Activated B cell treated with CpG ODN at 0.5 μM for 24 hours (primary cell): ENCODE data around the gene SPATA31C1. TPM values are rescaled to one million over a fixed set of nuclear protein-coding genes. Genes with fewer than 3 reads are reported as not detected.
"Not testable (repeated sequence)": the region's sequence is repeated elsewhere in the genome, so short reads cannot be mapped to it uniquely, and the experiment has no call there.

Source experiments
- ATAC-seq: fragments of 200-7000 bp; cut with Tn5 transposase; one replicate; pipeline ENCODE4 v1.10.0; 2021; ENCODE audit warnings: low read depth, mild to moderate bottlenecking, moderate library complexity
- CTCF ChIA-PET: fragments of 350-600 bp; sonication (Branson Sonifier 250); formaldehyde crosslinking; loops from one replicate; lab custom pipeline; 2021; ENCODE audit warnings: antibody characterized with exemption; lab: Charles Lee
- POLR2A ChIA-PET: fragments of 350-600 bp; sonication (Branson Sonifier 250); formaldehyde crosslinking; loops from one replicate; lab custom pipeline; 2021; ENCODE audit warnings: antibody characterized with exemption; lab: Charles Lee
- DNase-seq: peaks from one replicate; pipeline ENCODE4 v3.0.0; 2022
- H3K27ac Mint-ChIP-seq: one replicate; pipeline ENCODE4 v1.8.0; 2020; ENCODE audit warnings: mixed read lengths
- H3K27me3 Mint-ChIP-seq: one replicate; pipeline ENCODE4 v1.8.0; 2021; ENCODE audit warnings: mixed read lengths
- H3K36me3 Mint-ChIP-seq: one replicate; pipeline ENCODE4 v1.8.0; 2021; ENCODE audit warnings: low read depth, mixed read lengths
- H3K4me1 Mint-ChIP-seq: one replicate; pipeline ENCODE4 v1.8.0; 2021; ENCODE audit warnings: mixed read lengths
- H3K4me3 Mint-ChIP-seq: one replicate; pipeline ENCODE4 v1.8.0; 2020; ENCODE audit warnings: mild to moderate bottlenecking, mixed read lengths
- H3K9me3 Mint-ChIP-seq: one replicate; pipeline ENCODE4 v1.8.0; 2020; ENCODE audit warnings: mixed read lengths
- intact Hi-C: fragments of 100-400 bp; cut with micrococcal nuclease; formaldehyde crosslinking; loops from one replicate; pipeline ENCODE4 v1.15.1; 2024
- total RNA-seq: library from RNA; stranded (reverse); gene quantifications from 2 replicates; pipeline ENCODE4 v1.2.3, GENCODE V29; 2022
- TF ChIP-seq, protein P1 (sequence below): fragments of 200-600 bp; IDR thresholded peaks from one replicate; pipeline ENCODE4 v1.8.0; 2022; ENCODE audit warnings: antibody characterized with exemption, mild to moderate bottlenecking

The SPATA31C1 gene
- total RNA-seq, result not detected in 2 replicates

GRCh38 chr9:87917662-87918061 lies at the start of gene SPATA31C1:
SPATA31C1 (plus strand) TSS chr9:87917962.
- H3K9me3 Mint-ChIP-seq, H3K27me3 Mint-ChIP-seq, intact Hi-C loops, H3K4me1 Mint-ChIP-seq, H3K4me3 Mint-ChIP-seq, H3K36me3 Mint-ChIP-seq, DNase-seq, H3K27ac Mint-ChIP-seq, CTCF ChIA-PET, POLR2A ChIA-PET, ATAC-seq: not testable (repeated sequence)

DNA sequence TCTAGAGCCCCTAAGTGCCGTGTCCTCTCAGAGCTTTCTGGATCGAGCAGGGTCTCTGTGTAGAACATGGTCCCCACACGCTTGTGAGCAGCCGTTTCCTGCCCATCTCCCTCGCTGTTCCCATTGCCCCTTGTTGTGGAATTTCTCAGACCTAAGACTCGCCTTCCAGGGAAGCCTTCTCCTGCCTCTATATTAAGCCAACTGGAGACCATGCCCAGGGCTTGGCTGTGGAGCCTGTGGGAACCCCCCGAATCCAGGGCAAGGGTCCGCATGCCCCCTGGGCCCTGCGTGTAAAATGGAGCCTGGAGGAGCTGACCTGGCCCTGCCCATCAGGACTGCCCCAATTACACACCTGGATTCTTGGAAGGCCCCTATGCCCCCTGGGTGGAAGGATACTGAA lies 49.6 kb upstream of the SPATA31C1 start:
- no peaks in the 10 kb centered on the region for H3K9me3 Mint-ChIP-seq
- TF ChIP-seq, protein P1, sequence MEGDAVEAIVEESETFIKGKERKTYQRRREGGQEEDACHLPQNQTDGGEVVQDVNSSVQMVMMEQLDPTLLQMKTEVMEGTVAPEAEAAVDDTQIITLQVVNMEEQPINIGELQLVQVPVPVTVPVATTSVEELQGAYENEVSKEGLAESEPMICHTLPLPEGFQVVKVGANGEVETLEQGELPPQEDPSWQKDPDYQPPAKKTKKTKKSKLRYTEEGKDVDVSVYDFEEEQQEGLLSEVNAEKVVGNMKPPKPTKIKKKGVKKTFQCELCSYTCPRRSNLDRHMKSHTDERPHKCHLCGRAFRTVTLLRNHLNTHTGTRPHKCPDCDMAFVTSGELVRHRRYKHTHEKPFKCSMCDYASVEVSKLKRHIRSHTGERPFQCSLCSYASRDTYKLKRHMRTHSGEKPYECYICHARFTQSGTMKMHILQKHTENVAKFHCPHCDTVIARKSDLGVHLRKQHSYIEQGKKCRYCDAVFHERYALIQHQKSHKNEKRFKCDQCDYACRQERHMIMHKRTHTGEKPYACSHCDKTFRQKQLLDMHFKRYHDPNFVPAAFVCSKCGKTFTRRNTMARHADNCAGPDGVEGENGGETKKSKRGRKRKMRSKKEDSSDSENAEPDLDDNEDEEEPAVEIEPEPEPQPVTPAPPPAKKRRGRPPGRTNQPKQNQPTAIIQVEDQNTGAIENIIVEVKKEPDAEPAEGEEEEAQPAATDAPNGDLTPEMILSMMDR, result no peak
- POLR2A ChIA-PET, result no interaction called here
- CTCF ChIA-PET, result no interaction called here
- no peak for ATAC-seq
- H3K4me3 Mint-ChIP-seq, result no peak overlapping the region
- no peak for DNase-seq
- no peaks in the 10 kb centered on the region for H3K27me3 Mint-ChIP-seq
- no peaks in the 10 kb centered on the region for H3K36me3 Mint-ChIP-seq
- H3K27ac Mint-ChIP-seq, result no peak overlapping the region
- no peaks in the 10 kb centered on the region for H3K4me1 Mint-ChIP-seq
- intact Hi-C loops, result no loop called here

DNA sequence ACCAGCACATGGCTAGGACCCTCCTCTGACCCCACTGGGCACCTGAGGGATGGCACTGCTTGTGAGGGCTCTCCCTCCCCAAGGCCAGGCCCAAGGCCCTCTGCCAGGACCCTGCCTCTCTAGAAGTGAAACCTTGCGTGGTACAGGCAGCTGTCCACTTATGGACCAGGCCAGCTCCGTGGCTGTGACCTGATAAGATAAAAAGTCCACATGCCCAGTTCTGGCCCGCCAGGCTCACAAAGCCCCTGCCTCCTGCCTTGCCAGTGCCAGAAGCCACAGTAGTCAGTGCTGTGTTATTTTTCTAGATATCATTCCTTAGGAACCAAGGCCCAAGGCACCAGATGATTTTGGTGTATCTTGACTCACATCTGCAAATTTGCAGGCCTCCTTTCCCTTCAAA lies 49.1 kb upstream of the SPATA31C1 start:
- no peaks in the 10 kb centered on the region for H3K36me3 Mint-ChIP-seq
- CTCF ChIA-PET, result no interaction called here
- intact Hi-C loops, result no loop called here
- TF ChIP-seq, protein P1, result no peak
- H3K27ac Mint-ChIP-seq, result no peak overlapping the region
- POLR2A ChIA-PET, result no interaction called here
- H3K4me3 Mint-ChIP-seq, result no peak overlapping the region
- no peaks in the 10 kb centered on the region for H3K9me3 Mint-ChIP-seq
- no peaks in the 10 kb centered on the region for H3K27me3 Mint-ChIP-seq
- no peaks in the 10 kb centered on the region for H3K4me1 Mint-ChIP-seq
- DNase-seq, result no peak
- no peak for ATAC-seq

DNA sequence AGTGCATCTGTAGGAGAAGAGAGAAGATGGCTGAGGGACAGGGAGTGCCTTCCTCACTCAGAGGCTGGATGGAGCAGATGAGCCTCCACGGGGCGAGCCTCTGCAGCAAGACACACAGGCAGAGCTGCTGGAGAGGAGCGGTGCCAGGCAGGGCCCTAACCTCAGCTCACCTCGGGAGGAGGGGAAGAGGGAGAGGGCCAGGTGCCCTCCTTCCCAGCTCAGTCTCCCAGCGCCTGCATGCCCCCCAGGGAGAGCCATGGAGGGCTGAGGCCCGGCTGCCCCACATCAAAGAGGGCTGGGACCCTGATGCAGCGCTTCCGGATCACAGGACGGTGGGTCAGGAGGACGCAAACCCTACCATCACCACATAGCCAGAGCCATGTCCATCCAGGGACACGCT lies 48.7 kb upstream of the SPATA31C1 start:
- no peak overlapping the region for H3K27ac Mint-ChIP-seq
- POLR2A ChIA-PET, result no interaction called here
- DNase-seq, result no peak
- CTCF ChIA-PET, result no interaction called here
- no peaks in the 10 kb centered on the region for H3K27me3 Mint-ChIP-seq
- intact Hi-C loops, result no loop called here
- ATAC-seq, result no peak
- no peaks in the 10 kb centered on the region for H3K36me3 Mint-ChIP-seq
- H3K9me3 Mint-ChIP-seq, result no peaks in the 10 kb centered on the region
- TF ChIP-seq, protein P1, result no peak
- H3K4me3 Mint-ChIP-seq, result no peak overlapping the region
- H3K4me1 Mint-ChIP-seq, result no peaks in the 10 kb centered on the region

DNA sequence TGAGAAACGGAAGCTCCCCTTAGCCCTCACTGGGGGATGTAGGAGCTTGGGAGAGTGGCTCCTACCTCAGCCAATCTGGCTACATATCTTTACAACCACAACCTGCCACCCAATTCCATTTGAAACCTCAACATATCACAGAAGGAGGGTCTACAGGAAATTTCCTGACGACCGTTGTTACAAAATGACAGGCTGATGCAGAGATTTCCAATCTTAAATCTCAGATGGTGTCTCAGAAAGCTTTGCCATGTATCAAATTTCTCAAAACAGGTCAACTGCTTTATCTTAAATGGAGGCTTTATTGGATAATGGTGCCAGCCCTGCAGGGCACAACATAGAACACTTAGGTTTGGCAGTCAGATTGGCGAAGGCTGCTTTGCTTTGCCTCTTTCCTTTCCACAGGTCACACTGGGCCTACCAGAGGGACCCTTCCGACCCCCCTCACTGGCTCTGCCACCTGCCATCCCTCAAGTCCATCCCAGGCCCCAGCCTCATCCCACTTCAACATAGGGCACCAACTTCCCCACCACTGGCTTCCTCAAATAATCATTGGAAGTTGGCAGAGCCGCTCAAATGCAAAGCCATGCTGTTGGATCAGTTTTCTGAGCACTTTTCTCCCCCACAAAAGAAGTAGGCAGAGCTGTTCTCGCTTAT lies 46.2 kb upstream of the SPATA31C1 start:
- no peaks in the 10 kb centered on the region for H3K27me3 Mint-ChIP-seq
- ATAC-seq (no peak), DNase-seq (no peak)
- H3K4me3 Mint-ChIP-seq, result no peak overlapping the region
- ChIA-PET CTCF (no interaction called here), POLR2A (no interaction called here)
- H3K27ac Mint-ChIP-seq, result no peak overlapping the region
- no peaks in the 10 kb centered on the region for H3K9me3 Mint-ChIP-seq
- no peaks in the 10 kb centered on the region for H3K36me3 Mint-ChIP-seq
- intact Hi-C loops, result no loop called here
- no peaks in the 10 kb centered on the region for H3K4me1 Mint-ChIP-seq
- TF ChIP-seq, protein P1, result no peak

GRCh38 chr9:87872079-87872624 lies 45.6 kb upstream of the SPATA31C1 start:
- Mint-ChIP-seq H3K27ac (no peak overlapping the region), H3K27me3 (no peaks in the 10 kb centered on the region), H3K4me1 (no peaks in the 10 kb centered on the region), H3K36me3 (no peaks in the 10 kb centered on the region), H3K4me3 (no peak overlapping the region), H3K9me3 (no peaks in the 10 kb centered on the region)
- ATAC-seq (no peak), DNase-seq (no peak)
- TF ChIP-seq, protein P1, result no peak
- ChIA-PET POLR2A (no interaction called here), CTCF (no interaction called here)
- intact Hi-C loops, result no loop called here
